ENCODE data around the gene SYNGR1. TPM values are rescaled to one million over a fixed set of nuclear protein-coding genes. Genes with fewer than 3 reads are reported as not detected.

Gene SYNGR1
- total RNA-seq, 2 donors from 2014 or later: 29.4 to 29.5 TPM

DNA sequence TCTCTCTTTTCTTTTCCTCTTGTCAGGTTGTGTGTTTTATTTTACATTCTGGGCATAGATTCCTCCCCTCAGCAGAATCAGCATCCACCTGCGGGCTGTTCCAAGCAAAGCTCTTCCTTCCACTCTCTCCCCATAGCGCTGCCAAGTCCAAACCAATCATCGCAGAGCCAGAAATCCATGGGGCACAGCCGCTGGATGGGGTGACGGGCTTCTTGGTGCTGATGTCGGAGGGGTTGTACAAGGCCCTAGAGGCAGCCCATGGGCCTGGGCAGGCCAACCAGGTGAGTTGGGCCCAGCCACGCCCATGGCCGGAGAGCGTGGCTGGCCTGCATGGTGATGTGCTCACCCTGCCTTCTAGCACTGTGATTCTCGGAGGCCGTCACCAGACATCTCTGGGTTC is 71.9 kb downstream of the SYNGR1 start:
- peaks cover 71% of the 10 kb centered on the region for H3K36me3 ChIP-seq
- H3K4me3 ChIP-seq: no peak overlapping the region
- TF ChIP-seq, protein P1, sequence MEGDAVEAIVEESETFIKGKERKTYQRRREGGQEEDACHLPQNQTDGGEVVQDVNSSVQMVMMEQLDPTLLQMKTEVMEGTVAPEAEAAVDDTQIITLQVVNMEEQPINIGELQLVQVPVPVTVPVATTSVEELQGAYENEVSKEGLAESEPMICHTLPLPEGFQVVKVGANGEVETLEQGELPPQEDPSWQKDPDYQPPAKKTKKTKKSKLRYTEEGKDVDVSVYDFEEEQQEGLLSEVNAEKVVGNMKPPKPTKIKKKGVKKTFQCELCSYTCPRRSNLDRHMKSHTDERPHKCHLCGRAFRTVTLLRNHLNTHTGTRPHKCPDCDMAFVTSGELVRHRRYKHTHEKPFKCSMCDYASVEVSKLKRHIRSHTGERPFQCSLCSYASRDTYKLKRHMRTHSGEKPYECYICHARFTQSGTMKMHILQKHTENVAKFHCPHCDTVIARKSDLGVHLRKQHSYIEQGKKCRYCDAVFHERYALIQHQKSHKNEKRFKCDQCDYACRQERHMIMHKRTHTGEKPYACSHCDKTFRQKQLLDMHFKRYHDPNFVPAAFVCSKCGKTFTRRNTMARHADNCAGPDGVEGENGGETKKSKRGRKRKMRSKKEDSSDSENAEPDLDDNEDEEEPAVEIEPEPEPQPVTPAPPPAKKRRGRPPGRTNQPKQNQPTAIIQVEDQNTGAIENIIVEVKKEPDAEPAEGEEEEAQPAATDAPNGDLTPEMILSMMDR (IDR thresholded peaks at IDR 0.05): no peak
- no peak for DNase-seq (ENCODE audit: low spot score)
- H3K9me3 ChIP-seq: no peaks in the 10 kb centered on the region
- peaks cover 0 to 2% of the 10 kb centered on the region in 2 donors for H3K4me1 ChIP-seq
- no peaks in the 10 kb centered on the region for H3K27me3 ChIP-seq
- H3K27ac ChIP-seq: no peak overlapping the region

DNA sequence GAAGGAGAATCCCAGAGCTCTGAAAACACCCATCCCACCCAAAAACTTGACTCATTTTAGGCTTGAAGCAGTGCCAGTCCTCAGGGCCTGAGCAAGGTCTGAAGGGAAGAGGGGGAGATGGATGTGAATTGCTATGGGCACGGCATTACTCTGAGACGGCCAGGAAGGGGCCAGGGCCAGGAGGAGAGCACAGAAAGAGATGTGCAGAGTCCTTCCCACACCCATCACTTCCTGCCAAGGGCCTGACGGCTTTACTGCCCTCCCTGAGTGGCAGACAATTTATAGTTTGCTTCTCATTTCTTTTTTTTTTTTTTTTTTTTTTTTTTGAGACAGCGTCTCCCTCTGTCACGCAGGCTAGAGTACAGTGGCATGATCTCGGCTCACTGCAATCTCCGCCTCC is 72.3 kb downstream of the SYNGR1 start:
- peaks cover 71% of the 10 kb centered on the region for H3K36me3 ChIP-seq
- TF ChIP-seq, protein P1 (IDR thresholded peaks at IDR 0.05): no peak
- no peak for DNase-seq (ENCODE audit: low spot score)

DNA sequence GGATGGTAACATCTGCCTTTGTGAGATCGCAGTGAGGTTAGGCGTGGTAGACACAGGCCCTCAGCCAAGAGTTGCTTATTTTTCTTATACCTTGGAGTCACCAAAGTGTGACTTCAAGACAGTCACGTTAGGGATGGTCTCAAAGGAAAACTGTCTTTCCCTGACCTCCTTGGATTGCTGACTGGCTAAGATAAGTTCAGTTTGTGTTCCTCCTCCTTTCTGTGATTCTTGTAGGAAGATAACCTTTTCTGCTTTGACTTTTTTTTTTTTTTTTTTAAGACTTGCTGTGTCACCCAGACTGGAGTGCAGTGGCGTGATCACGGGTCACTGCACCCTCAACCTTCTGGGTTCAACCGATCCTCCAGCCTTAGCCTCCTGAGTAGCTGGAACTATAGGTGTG is 72.9 kb downstream of the SYNGR1 start:
- H3K9me3 ChIP-seq: no peaks in the 10 kb centered on the region
- H3K4me3 ChIP-seq: no peak overlapping the region
- H3K36me3 ChIP-seq: peaks cover 71% of the 10 kb centered on the region
- no peaks in the 10 kb centered on the region for H3K27me3 ChIP-seq
- H3K27ac ChIP-seq: no peak overlapping the region
- TF ChIP-seq, protein P1 (IDR thresholded peaks at IDR 0.05): no peak
- no peaks in the 10 kb centered on the region for H3K4me1 ChIP-seq
- DNase-seq (ENCODE audit: low spot score): no peak

More for the DNA sequence above, 72.3 kb downstream of the SYNGR1 start:
- no peaks in the 10 kb centered on the region for H3K9me3 ChIP-seq
- H3K4me1 ChIP-seq: no peaks in the 10 kb centered on the region
- no peaks in the 10 kb centered on the region for H3K27me3 ChIP-seq
- no peak overlapping the region for H3K27ac ChIP-seq
- H3K4me3 ChIP-seq: no peak overlapping the region

DNA sequence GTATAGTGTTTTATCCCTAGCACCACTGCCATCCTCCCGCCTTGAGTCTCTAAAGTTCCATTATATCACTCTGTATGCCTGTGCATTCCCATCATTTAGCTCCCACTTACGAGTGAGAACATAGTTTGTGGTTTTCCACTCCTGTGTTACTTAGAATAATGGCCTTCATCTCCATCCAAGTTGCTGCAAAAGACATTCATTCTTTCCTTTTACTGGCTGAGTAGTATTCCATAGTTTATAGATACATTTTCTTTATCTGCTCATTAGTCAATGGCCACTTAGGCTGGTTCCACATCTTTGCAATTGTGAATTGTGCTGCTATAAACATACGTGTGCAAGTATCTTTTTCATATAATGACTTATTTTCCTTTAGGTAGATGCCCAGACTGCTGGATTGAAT is 74.2 kb downstream of the SYNGR1 start:
- Histone ChIP-seq H3K9me3 (no peaks in the 10 kb centered on the region), H3K4me1 (no peaks in the 10 kb centered on the region), H3K4me3 (no peak overlapping the region), H3K27me3 (no peaks in the 10 kb centered on the region), H3K27ac (no peak overlapping the region), H3K36me3 (peaks cover 73% of the 10 kb centered on the region)
- no peak for DNase-seq (ENCODE audit: low spot score)
- TF ChIP-seq, protein P1 (IDR thresholded peaks at IDR 0.05): no peak

DNA sequence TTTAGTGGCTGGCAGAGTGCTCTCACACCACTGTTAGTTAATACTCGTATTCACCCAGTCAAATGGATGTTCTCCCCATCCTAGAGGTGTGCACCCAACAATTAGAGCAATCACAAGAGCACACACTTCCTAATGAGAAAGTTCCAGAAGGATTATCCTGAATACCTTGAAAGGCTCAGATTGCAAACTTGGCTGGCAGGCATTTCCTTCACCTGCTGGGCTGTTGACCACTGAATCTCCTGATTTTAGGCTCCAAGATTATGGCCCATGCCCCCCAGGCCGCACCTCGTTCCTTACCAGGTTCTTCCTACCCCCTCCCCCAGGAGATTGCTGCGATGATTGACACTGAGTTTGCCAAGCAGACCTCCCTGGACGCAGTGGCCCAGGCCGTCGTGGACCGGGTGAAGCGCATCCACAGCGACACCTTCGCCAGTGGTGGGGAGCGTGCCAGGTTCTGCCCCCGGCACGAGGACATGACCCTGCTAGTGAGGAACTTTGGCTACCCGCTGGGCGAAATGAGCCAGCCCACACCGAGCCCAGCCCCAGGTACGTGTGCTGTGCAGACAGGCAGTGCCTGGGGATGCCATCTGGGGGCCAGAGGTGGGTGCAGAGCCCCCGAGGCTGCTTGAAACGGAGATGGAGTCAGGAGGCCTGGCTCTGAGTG is 76.7 kb downstream of the SYNGR1 start:
- Histone ChIP-seq H3K27me3 (no peaks in the 10 kb centered on the region), H3K27ac (no peak overlapping the region), H3K4me1 (peaks cover 0 to 16% of the 10 kb centered on the region in 2 donors), H3K4me3 (no peak overlapping the region), H3K36me3 (peaks cover 61% of the 10 kb centered on the region), H3K9me3 (no peaks in the 10 kb centered on the region)
- no peak for DNase-seq (ENCODE audit: low spot score)
- TF ChIP-seq, protein P1 (IDR thresholded peaks at IDR 0.05): no peak

Measured in right atrium auricular region (tissue), 2 donors.